ENCODE measurements around the gene EXOC7. TPM values are rescaled to one million over a fixed set of nuclear protein-coding genes. Genes with fewer than 3 reads are reported as not detected.

Gene EXOC7
- total RNA-seq, 1 experiment from 2014 or later: 117 TPM

DNA sequence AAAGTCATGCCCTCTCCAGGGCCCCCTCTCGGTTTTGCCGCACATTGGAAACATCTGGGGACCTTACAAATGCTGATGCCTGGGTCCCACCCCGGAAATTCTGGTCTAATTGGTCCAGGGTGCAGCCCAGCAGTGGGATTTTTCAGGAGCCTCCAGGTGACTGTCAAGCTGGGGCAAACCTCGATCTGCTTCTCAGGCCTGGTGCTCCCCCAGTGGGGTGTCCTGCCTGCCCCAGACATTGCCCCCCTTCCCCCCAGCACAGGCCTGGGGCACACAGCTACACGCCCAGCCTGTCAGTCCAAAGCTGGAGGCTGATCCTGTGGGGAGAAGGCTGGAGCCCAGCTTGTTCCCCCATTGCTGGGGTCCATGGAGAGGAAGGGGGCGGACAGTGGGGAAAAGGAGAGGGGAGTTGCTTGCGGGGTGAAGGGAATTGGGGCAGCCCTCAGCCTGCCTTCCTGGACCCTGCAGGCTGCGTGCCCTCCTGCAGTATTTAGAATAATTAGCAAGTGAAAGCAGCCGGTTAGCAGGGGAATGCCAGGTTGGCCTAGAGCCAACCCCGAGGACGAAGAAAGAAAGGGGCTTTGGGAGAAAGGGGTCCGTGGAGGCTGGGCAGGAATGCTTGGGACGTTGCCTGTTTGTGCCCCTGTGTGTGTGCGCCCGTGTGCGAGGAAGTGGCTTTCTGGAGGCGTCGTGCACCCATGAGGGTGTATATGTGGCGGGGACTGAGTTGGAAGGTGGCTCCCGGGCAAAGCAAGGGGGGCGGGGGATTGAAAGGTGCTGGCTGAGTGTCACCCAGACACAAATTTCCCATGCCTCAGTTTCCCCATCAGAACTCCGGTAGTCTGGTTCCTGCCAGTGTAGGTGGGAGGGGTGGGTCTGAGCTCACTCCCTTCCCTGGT is 31.6 kb upstream of the EXOC7 start:
- no peak for TF ChIP-seq EZH2 (IDR thresholded peaks at IDR 0.05; ENCODE audit: borderline replicate concordance, low read depth, low read length, poor library complexity, severe bottlenecking)
- no peak for TF ChIP-seq CTCF (conservative IDR thresholded peaks at IDR 0.05; ENCODE audit: low read depth, low read length)
- Histone ChIP-seq H3K36me3 (ENCODE audit: insufficient read depth, low read length, poor library complexity, severe bottlenecking) (no peaks in the 10 kb centered on the region), H3K27me3 (replicated peaks; ENCODE audit: insufficient read depth, low read depth, low read length, poor library complexity) (no peaks in the 10 kb centered on the region), H3K4me3 (ENCODE audit: low read depth, low read length, poor library complexity, severe bottlenecking) (no peak overlapping the region), H3K27ac (ENCODE audit: low read depth, low read length, poor library complexity, severe bottlenecking) (no peak overlapping the region), H3K9me3 (ENCODE audit: low read depth, low read length, poor library complexity, severe bottlenecking) (no peaks in the 10 kb centered on the region), H3K4me1 (ENCODE audit: insufficient read depth, low read length, poor library complexity, severe bottlenecking) (peaks cover 11% of the 10 kb centered on the region)
- DNase-seq (ENCODE audit: low spot score): no peak
- no TSS peak for BruUV-seq (replicated peaks)
- CTCF ChIA-PET: no interaction called here
- POLR2A ChIA-PET (ENCODE audit: low non-redundant PET): interaction anchor here (0.6 kb wide), 1 partner anchor 10 kb away, joined by 6 read pairs; no protein-coding TSS in a partner anchor
- intact Hi-C loops (cut with micrococcal nuclease; ENCODE audit: unreplicated experiment): no loop called here

- intact Hi-C loops (cut with micrococcal nuclease; ENCODE audit: unreplicated experiment): no loop called here
- BruUV-seq (replicated peaks): no TSS peak
- Histone ChIP-seq H3K27ac (ENCODE audit: low read depth, low read length, poor library complexity, severe bottlenecking) (no peak overlapping the region), H3K4me3 (ENCODE audit: low read depth, low read length, poor library complexity, severe bottlenecking) (no peak overlapping the region), H3K27me3 (replicated peaks; ENCODE audit: insufficient read depth, low read depth, low read length, poor library complexity) (no peaks in the 10 kb centered on the region), H3K4me1 (ENCODE audit: insufficient read depth, low read length, poor library complexity, severe bottlenecking) (peaks cover 11% of the 10 kb centered on the region), H3K9me3 (ENCODE audit: low read depth, low read length, poor library complexity, severe bottlenecking) (no peaks in the 10 kb centered on the region), H3K36me3 (ENCODE audit: insufficient read depth, low read length, poor library complexity, severe bottlenecking) (no peaks in the 10 kb centered on the region)
- ChIA-PET POLR2A (ENCODE audit: low non-redundant PET) (no interaction called here), CTCF (interaction anchor here (0.5 kb wide), 1 partner anchor 76 kb away, joined by 4 read pairs; no protein-coding TSS in a partner anchor)
- TF ChIP-seq CTCF (conservative IDR thresholded peaks at IDR 0.05; ENCODE audit: low read depth, low read length) (no peak), EZH2 (IDR thresholded peaks at IDR 0.05; ENCODE audit: borderline replicate concordance, low read depth, low read length, poor library complexity, severe bottlenecking) (no peak)
- no peak for DNase-seq (ENCODE audit: low spot score)
Measured at GRCh38 chr17:76132574-76133338, 29.2 kb upstream of the EXOC7 start.

GRCh38 chr17:76131692-76132573 is 28.3 kb upstream of the EXOC7 start:
- H3K9me3 ChIP-seq (ENCODE audit: low read depth, low read length, poor library complexity, severe bottlenecking): no peaks in the 10 kb centered on the region
- BruUV-seq (replicated peaks): no TSS peak
- H3K4me1 ChIP-seq (ENCODE audit: insufficient read depth, low read length, poor library complexity, severe bottlenecking): peaks cover 11% of the 10 kb centered on the region
- no peak overlapping the region for H3K27ac ChIP-seq (ENCODE audit: low read depth, low read length, poor library complexity, severe bottlenecking)
- DNase-seq (ENCODE audit: low spot score): no peak
- ChIA-PET POLR2A (ENCODE audit: low non-redundant PET) (no interaction called here), CTCF (interaction anchor here (0.5 kb wide), 1 partner anchor 77 kb away, joined by 4 read pairs; no protein-coding TSS in a partner anchor)
- TF ChIP-seq EZH2 (IDR thresholded peaks at IDR 0.05; ENCODE audit: borderline replicate concordance, low read depth, low read length, poor library complexity, severe bottlenecking) (no peak), CTCF (conservative IDR thresholded peaks at IDR 0.05; ENCODE audit: low read depth, low read length) (no peak)
- no peak overlapping the region for H3K4me3 ChIP-seq (ENCODE audit: low read depth, low read length, poor library complexity, severe bottlenecking)
- no peaks in the 10 kb centered on the region for H3K27me3 ChIP-seq (replicated peaks; ENCODE audit: insufficient read depth, low read depth, low read length, poor library complexity)
- H3K36me3 ChIP-seq (ENCODE audit: insufficient read depth, low read length, poor library complexity, severe bottlenecking): no peaks in the 10 kb centered on the region
- intact Hi-C loops (cut with micrococcal nuclease; ENCODE audit: unreplicated experiment): no loop called here

All from A673 (cell line).